Testis (tissue), 3 donors: ENCODE results near the gene TNFAIP3. TPM values are rescaled to one million over a fixed set of nuclear protein-coding genes. Genes with fewer than 3 reads are reported as not detected.

Experiments
- DNase-seq: peaks from one replicate; pipeline ENCODE4 v3.0.0-alpha.2; 2019
- H3K27ac ChIP-seq, 2 donors: fragments of 200-600 bp; sonication (generic); one replicate each; pipeline ENCODE4 v1.5.1; 2019
- H3K27me3 ChIP-seq: fragments of 200-600 bp; sonication (generic); one replicate; pipeline ENCODE4 v1.5.1; 2019
- H3K36me3 ChIP-seq: fragments of 200-600 bp; sonication (generic); one replicate; pipeline ENCODE4 v1.5.1; 2017; ENCODE audit warnings: low read depth; ENCODE audit errors: missing control alignments
- H3K4me1 ChIP-seq: fragments of 200-600 bp; sonication (generic); one replicate; pipeline ENCODE4 v1.5.1; 2019
- H3K4me3 ChIP-seq, 2 donors: fragments of 200-600 bp; sonication (generic); one replicate each; pipeline ENCODE4 v1.5.1; 2017 to 2019
- H3K9me3 ChIP-seq: fragments of 200-600 bp; sonication (generic); one replicate; pipeline ENCODE4 v1.5.1; 2017
- POLR2A ChIP-seq: fragments of 450-650 bp; IDR thresholded peaks from one replicate; pipeline ENCODE4 v1.6.1; 2017; ENCODE audit warnings: antibody characterized with exemption, mild to moderate bottlenecking, moderate library complexity
- WGBS, 2 donors: methylation state at CpG; one replicate each; pipeline ENCODE4 v1.1.5; 2018; 5-methylcytosine and 5-hydroxymethylcytosine counted together
- intact Hi-C: fragments of 100-400 bp; cut with DNase I; formaldehyde crosslinking; loops from one replicate; pipeline ENCODE4 v1.15.1; 2023; ENCODE audit warnings: low total_unique reads
- polyA plus RNA-seq: library from polyadenylated mRNA; stranded (reverse); fragments of 350-450 nt; fragmentation: Illumina TruSeq; extraction: RNeasy Lipid Tissue Mini Kit (QIAGEN cat#74804); gene quantifications from one replicate; pipeline ENCODE4 v1.2.3, GENCODE V29; 2014; ENCODE audit warnings: low read depth, low replicate concordance; ENCODE audit not compliant: insufficient read depth
- total RNA-seq, 2 donors: library from RNA; depleted of rRNA; stranded (reverse); fragments of >200 nt; gene quantifications; one replicate each; pipeline ENCODE4 v1.2.3, GENCODE V29; 2016
- TF ChIP-seq, protein P1 (sequence below), 3 experiments: fragments of 450-650 bp in 2 of 3; fragments of 200-600 bp in 1 of 3; sonication (generic) in 1 of 3; IDR thresholded peaks; one replicate each; pipeline ENCODE4 v1.5.1; 2016 to 2019; ENCODE audit warnings: antibody characterized with exemption in 3 of 3, mild to moderate bottlenecking in 2 of 3, moderate library complexity in 1 of 3

TNFAIP3 gene
- total and polyA plus RNA-seq, 3 donors from 2014 or later, result 12.6 to 25.1 (median 15.2) TPM

DNA sequence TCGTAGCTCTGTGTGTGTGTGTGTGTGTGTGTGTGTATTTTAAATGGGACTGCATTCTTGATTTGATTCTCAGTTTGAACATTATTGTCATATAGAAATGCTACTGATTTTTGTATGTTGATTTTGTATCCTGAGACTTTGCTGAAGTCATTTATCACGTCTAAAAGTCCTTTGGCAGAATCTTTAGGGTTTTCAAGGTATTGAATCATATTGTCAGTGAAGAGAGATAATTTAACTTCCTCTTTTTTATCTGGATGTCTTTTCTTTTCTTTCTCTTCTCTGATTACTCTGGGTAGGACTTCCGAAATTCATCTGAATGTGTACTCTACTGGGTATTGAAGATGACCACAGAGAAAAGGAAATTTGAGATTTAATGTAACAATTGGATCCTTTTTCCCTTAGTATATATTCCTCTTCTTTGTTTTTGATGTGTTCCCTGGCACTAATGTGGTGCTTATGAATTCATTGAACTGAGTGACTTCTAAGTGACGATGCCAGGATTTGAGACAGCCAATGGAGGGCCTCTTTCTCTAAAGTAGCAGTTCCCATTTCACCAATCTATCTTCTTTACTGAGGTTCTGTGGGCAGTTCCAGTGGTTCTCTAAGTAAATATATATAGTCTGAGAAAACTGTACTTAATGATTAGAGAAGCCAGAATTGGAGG, 47.6 kb downstream of the TNFAIP3 start:
- intact Hi-C loops, result no loop called here
- no peaks in the 10 kb centered on the region for H3K4me1 ChIP-seq
- H3K4me3 ChIP-seq, result no peak overlapping the region
- H3K27ac ChIP-seq, result no peak overlapping the region
- WGBS, 2 donors, result 83 to 91% methylated on average over 4 of the region's 4 CpGs
- no peak for TF ChIP-seq POLR2A
- TF ChIP-seq, protein P1, sequence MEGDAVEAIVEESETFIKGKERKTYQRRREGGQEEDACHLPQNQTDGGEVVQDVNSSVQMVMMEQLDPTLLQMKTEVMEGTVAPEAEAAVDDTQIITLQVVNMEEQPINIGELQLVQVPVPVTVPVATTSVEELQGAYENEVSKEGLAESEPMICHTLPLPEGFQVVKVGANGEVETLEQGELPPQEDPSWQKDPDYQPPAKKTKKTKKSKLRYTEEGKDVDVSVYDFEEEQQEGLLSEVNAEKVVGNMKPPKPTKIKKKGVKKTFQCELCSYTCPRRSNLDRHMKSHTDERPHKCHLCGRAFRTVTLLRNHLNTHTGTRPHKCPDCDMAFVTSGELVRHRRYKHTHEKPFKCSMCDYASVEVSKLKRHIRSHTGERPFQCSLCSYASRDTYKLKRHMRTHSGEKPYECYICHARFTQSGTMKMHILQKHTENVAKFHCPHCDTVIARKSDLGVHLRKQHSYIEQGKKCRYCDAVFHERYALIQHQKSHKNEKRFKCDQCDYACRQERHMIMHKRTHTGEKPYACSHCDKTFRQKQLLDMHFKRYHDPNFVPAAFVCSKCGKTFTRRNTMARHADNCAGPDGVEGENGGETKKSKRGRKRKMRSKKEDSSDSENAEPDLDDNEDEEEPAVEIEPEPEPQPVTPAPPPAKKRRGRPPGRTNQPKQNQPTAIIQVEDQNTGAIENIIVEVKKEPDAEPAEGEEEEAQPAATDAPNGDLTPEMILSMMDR (IDR thresholded peaks at IDR 0.05), result no peak
- H3K27me3 ChIP-seq, result no peaks in the 10 kb centered on the region
- DNase-seq, result no peak
- no peaks in the 10 kb centered on the region for H3K36me3 ChIP-seq
- H3K9me3 ChIP-seq, result no peaks in the 10 kb centered on the region

DNA sequence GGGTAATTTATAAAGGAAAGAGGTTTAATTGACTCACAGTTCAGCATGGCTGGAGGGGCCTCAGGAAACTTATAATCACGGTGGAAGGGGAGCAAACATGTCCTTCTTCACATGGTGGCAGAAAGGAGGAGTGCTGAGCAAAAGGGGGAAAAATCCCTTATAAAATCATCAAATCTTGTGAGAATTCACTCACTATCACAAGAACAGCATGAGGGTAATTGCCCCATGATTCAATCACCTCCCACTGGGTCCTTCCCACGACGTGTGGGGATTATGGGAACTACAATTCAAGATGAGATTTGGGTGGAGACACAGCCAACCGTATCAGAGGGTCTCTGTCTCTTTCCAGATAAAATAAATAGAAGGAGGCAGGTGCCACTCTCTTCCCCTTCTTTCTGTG, 48.7 kb downstream of the TNFAIP3 start:
- Histone ChIP-seq H3K4me1 (no peaks in the 10 kb centered on the region), H3K4me3 (no peak overlapping the region), H3K36me3 (no peaks in the 10 kb centered on the region), H3K9me3 (no peaks in the 10 kb centered on the region), H3K27me3 (no peaks in the 10 kb centered on the region), H3K27ac (no peak overlapping the region)
- no peak for DNase-seq
- intact Hi-C loops, result no loop called here
- WGBS, 2 donors, result 66 to 90% methylated on average over 4 of the region's 4 CpGs
- TF ChIP-seq POLR2A, result no peak
- TF ChIP-seq, protein P1 (IDR thresholded peaks at IDR 0.05), result no peak

DNA sequence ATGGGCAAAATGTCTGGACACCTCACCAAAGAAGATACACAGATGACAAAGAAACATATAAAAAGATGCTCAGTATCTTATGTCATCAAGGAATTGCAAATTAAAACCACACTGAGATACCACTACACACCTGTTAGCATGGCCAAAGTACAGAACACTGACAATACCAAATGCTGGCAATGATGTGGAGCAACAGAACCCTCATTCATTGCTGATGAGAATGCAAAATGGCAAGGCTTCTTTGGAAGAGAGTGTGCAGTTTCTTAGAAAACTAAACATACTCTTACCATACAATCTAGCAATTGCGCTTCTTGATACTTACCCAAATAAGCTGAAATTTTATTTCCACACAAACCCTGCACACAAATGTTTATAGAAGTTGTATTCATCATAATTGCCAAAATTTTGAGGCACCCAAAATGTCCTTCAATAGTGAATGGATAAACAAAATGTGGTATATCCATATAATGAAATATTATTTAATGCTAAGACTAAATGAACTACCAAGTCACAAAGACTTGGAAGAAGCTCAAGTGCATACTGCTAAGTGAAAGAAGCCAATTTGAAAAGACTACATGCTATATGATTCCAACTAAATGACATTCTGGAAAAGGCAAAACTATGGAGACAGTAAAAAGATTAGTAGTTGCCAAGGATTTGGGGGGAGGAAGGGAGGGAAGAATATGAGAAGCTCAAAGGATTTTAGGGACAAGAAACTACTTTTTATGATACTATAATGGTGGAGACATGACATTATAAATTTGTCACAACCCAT, 50.7 kb downstream of the TNFAIP3 start:
- Histone ChIP-seq H3K4me1 (no peaks in the 10 kb centered on the region), H3K36me3 (no peaks in the 10 kb centered on the region), H3K9me3 (no peaks in the 10 kb centered on the region), H3K27me3 (no peaks in the 10 kb centered on the region), H3K4me3 (no peak overlapping the region), H3K27ac (no peak overlapping the region)
- DNase-seq, result no peak
- TF ChIP-seq, protein P1 (IDR thresholded peaks at IDR 0.05), result no peak
- TF ChIP-seq POLR2A, result no peak
- 97 to 98% methylated on average over 1 of the region's 1 CpG for WGBS, 2 donors
- intact Hi-C loops, result no loop called here

DNA sequence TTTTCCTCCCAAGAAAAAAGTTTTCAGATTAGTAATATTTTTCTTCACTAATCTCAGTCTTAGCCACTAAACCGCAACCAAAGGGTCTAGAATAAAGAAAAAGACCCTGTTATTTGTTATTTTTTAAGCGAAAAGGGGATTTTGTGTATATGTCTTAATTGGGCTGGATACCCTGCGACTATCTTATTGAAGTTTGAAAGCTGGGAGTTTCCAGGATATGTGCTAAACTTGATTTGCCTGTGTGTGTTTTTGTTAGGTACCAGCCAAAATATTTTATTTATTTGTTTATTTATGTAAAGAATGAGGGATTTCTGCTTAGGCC, 52.4 kb downstream of the TNFAIP3 start:
- H3K27me3 ChIP-seq, result no peaks in the 10 kb centered on the region
- H3K27ac ChIP-seq, result no peak overlapping the region
- no peak for TF ChIP-seq POLR2A
- TF ChIP-seq, protein P1 (IDR thresholded peaks at IDR 0.05), result no peak
- DNase-seq, result no peak
- H3K4me1 ChIP-seq, result no peaks in the 10 kb centered on the region
- no peak overlapping the region for H3K4me3 ChIP-seq
- no peaks in the 10 kb centered on the region for H3K9me3 ChIP-seq
- H3K36me3 ChIP-seq, result no peaks in the 10 kb centered on the region
- 69 to 75% methylated on average over 3 of the region's 3 CpGs for WGBS, 2 donors
- intact Hi-C loops, result no loop called here
